Endodermal cell (in vitro differentiated cells): ENCODE measurements around the gene DNAH8. TPM values are rescaled to one million over a fixed set of nuclear protein-coding genes. Genes with fewer than 3 reads are reported as not detected.

ENCODE experiments used
- DNase-seq: peaks from one replicate; pipeline ENCODE4 v3.0.0-alpha.2; 2017
- H3K27ac ChIP-seq: 2 replicates; pipeline ENCODE4 v1.5.1; 2013; ENCODE audit warnings: mild to moderate bottlenecking, low read depth, low read length, moderate library complexity
- H3K27me3 ChIP-seq: 2 replicates; pipeline ENCODE4 v1.6.1; 2013; ENCODE audit warnings: mild to moderate bottlenecking, low read length, moderate library complexity; ENCODE audit not compliant: insufficient read depth, control insufficient read depth, poor library complexity, severe bottlenecking
- H3K36me3 ChIP-seq: 2 replicates; pipeline ENCODE4 v1.7.0; 2013; ENCODE audit warnings: mild to moderate bottlenecking, low read length, moderate library complexity; ENCODE audit not compliant: control insufficient read depth, insufficient read depth
- H3K4me1 ChIP-seq: one replicate; pipeline ENCODE4 v1.7.0; 2013; ENCODE audit warnings: low read length; ENCODE audit not compliant: control insufficient read depth, insufficient read depth
- H3K4me3 ChIP-seq: 2 replicates; pipeline ENCODE4 v1.5.1; 2013; ENCODE audit warnings: mild to moderate bottlenecking, low read length, moderate library complexity
- H3K9ac ChIP-seq: 2 replicates; pipeline ENCODE4 v1.6.1; 2013; ENCODE audit warnings: mild to moderate bottlenecking, low read length, moderate library complexity; ENCODE audit not compliant: poor library complexity, severe bottlenecking; ENCODE audit errors: extremely low read depth
- H3K9me3 ChIP-seq: 2 replicates; pipeline ENCODE4 v1.6.1; 2013; ENCODE audit warnings: mild to moderate bottlenecking, low read length, moderate library complexity; ENCODE audit not compliant: control insufficient read depth
- H3K27ac Mint-ChIP-seq: 2 replicates; pipeline ENCODE4 v1.8.0; 2020; ENCODE audit warnings: mixed read lengths
- H3K27me3 Mint-ChIP-seq: 2 replicates; pipeline ENCODE4 v1.8.0; 2021; ENCODE audit warnings: mild to moderate bottlenecking, mixed read lengths; ENCODE audit not compliant: insufficient read depth
- H3K36me3 Mint-ChIP-seq: 2 replicates; pipeline ENCODE4 v1.8.0; 2020; ENCODE audit warnings: low read depth, mixed read lengths
- H3K4me1 Mint-ChIP-seq: 2 replicates; pipeline ENCODE4 v1.8.0; 2020; ENCODE audit warnings: mixed read lengths
- H3K4me3 Mint-ChIP-seq: 2 replicates; pipeline ENCODE4 v1.8.0; 2020; ENCODE audit warnings: mild to moderate bottlenecking, moderate library complexity, mixed read lengths
- H3K9me3 Mint-ChIP-seq: 2 replicates; pipeline ENCODE4 v1.8.0; 2020; ENCODE audit warnings: mild to moderate bottlenecking, mixed read lengths
- CTCF ChIP-seq: fragments of 200-600 bp; sonication (generic); conservative IDR thresholded peaks from 2 replicates; pipeline ENCODE4 v1.5.0; 2021; ENCODE audit warnings: antibody characterized with exemption, mild to moderate bottlenecking
- WGBS, 2 experiments: methylation state at CpG; one replicate each; pipeline versions ENCODE4 v1.1.5 to v1.1.7; 2013; ENCODE audit warnings: missing lambda C conversion rate in 2 of 2, mixed read lengths in 1 of 2; ENCODE audit not compliant: insufficient coverage in 1 of 2, insufficient read length in 1 of 2; 5-methylcytosine and 5-hydroxymethylcytosine counted together
- total RNA-seq, 2 donors: library from RNA; stranded (reverse); fragmentation: NEBNext Ultra II Directional in 1 of 2; extraction: Animal tissue kit (Norgen Biotek cat#: 25700) in 1 of 2; gene quantifications; 2 replicates in 1 of 2; 3 replicates in 1 of 2; pipeline ENCODE4 v1.2.1, GENCODE V29; 2021

DNAH8 gene
- total RNA-seq, 2 donors from 2014 or later, result not detected

GRCh38 chr6:38720295-38720694, 5.2 kb downstream of the DNAH8 start:
- Histone ChIP-seq H3K36me3 (no peaks in the 10 kb centered on the region), H3K4me1 (no peaks in the 10 kb centered on the region), H3K9ac (no peak overlapping the region), H3K4me3 (peak overlapping the region; percentile 70), H3K9me3 (peaks cover 20% of the 10 kb centered on the region), H3K27me3 (peaks cover 15% of the 10 kb centered on the region), H3K27ac (no peak overlapping the region)
- peaks cover 5% of the 10 kb centered on the region for H3K4me1 Mint-ChIP-seq
- H3K27me3 Mint-ChIP-seq, result peaks cover 11% of the 10 kb centered on the region
- no peak overlapping the region for H3K27ac Mint-ChIP-seq
- H3K4me3 Mint-ChIP-seq, result no peak overlapping the region
- WGBS, 2 experiments, result 12 to 13% methylated on average over 2 of the region's 2 CpGs
- DNase-seq, result peak; percentile 71
- TF ChIP-seq CTCF, result peak; percentile 67
- H3K9me3 Mint-ChIP-seq, result peaks cover 19% of the 10 kb centered on the region
- peaks cover 2% of the 10 kb centered on the region for H3K36me3 Mint-ChIP-seq

GRCh38 chr6:38722038-38722437, 6.9 kb downstream of the DNAH8 start:
- H3K36me3 ChIP-seq, result no peaks in the 10 kb centered on the region
- no peak overlapping the region for H3K27ac Mint-ChIP-seq
- H3K4me3 ChIP-seq, result peak overlapping the region; percentile 70
- H3K9me3 Mint-ChIP-seq, result peaks cover 19% of the 10 kb centered on the region
- H3K4me1 Mint-ChIP-seq, result peaks cover 5% of the 10 kb centered on the region
- no peaks in the 10 kb centered on the region for H3K4me1 ChIP-seq
- no peak overlapping the region for H3K4me3 Mint-ChIP-seq
- WGBS, 2 experiments, result 93 to 98% methylated on average over 3 of the region's 3 CpGs
- peaks cover 20% of the 10 kb centered on the region for H3K9me3 ChIP-seq
- H3K9ac ChIP-seq, result no peak overlapping the region
- TF ChIP-seq CTCF, result no peak
- peaks cover 2% of the 10 kb centered on the region for H3K36me3 Mint-ChIP-seq
- H3K27me3 ChIP-seq, result no peaks in the 10 kb centered on the region
- H3K27me3 Mint-ChIP-seq, result peaks cover 3% of the 10 kb centered on the region
- DNase-seq, result no peak
- no peak overlapping the region for H3K27ac ChIP-seq

- Histone ChIP-seq H3K27ac (no peak overlapping the region), H3K4me3 (no peak overlapping the region), H3K9me3 (peaks cover 20% of the 10 kb centered on the region), H3K4me1 (no peaks in the 10 kb centered on the region), H3K27me3 (no peaks in the 10 kb centered on the region), H3K9ac (no peak overlapping the region), H3K36me3 (no peaks in the 10 kb centered on the region)
- TF ChIP-seq CTCF, result no peak
- no peak overlapping the region for H3K4me3 Mint-ChIP-seq
- no peak for DNase-seq
- peaks cover 5% of the 10 kb centered on the region for H3K4me1 Mint-ChIP-seq
- no peak overlapping the region for H3K27ac Mint-ChIP-seq
- peaks cover 2% of the 10 kb centered on the region for H3K36me3 Mint-ChIP-seq
- peaks cover 19% of the 10 kb centered on the region for H3K9me3 Mint-ChIP-seq
- H3K27me3 Mint-ChIP-seq, result no peaks in the 10 kb centered on the region
- WGBS, 2 experiments, result 93% methylated on average over 18 to 26 of the region's 26 CpGs
Measured at GRCh38 chr6:38722727-38723334, 7.7 kb downstream of the DNAH8 start.
